ENCODE data around the gene PCDHA1. TPM values are rescaled to one million over a fixed set of nuclear protein-coding genes. Genes with fewer than 3 reads are reported as not detected.
A peak's percentile ranks its signal among the peaks of the same experiment; 100 is the strongest.

Gene PCDHA1
- total RNA-seq, 2 donors from 2014 or later: not detected

GRCh38 chr5:140989254-140990020 is 203.5 kb downstream of the PCDHA1 start:
- TF ChIP-seq CTCF (IDR thresholded peaks at IDR 0.05): no peak
- H3K27me3 ChIP-seq: no peaks in the 10 kb centered on the region
- no peak overlapping the region for H3K27ac ChIP-seq

DNA sequence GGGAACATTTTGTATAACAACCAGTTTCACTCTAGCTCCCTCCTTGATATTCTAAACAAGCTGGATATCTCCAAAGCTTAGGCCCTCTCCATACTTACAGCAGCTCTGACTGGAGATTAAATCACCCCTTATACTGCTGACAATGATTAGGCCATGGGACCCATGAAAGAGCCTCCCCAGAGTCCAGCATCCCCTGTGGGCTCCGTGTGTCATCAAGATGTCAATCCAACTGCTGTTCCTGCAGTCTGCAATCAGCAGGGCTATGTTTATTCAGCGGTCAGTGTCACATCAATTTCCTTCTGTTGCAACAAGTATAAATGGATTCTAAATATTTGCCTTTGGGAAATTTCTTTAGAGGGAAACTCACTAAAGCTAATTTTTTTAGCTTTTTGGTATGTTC is 206.9 kb downstream of the PCDHA1 start:
- TF ChIP-seq CTCF (IDR thresholded peaks at IDR 0.05): no peak
- H3K4me1 ChIP-seq: no peaks in the 10 kb centered on the region
- no peaks in the 10 kb centered on the region for H3K9me3 ChIP-seq
- H3K27ac ChIP-seq: no peak overlapping the region
- H3K36me3 ChIP-seq: no peaks in the 10 kb centered on the region
- no peaks in the 10 kb centered on the region for H3K27me3 ChIP-seq
- H3K4me3 ChIP-seq: no peak overlapping the region
- DNase-seq (ENCODE audit: low spot score): no peak

More at GRCh38 chr5:140989254-140990020, 203.5 kb downstream of the PCDHA1 start:
- H3K4me3 ChIP-seq: no peak overlapping the region
- H3K9me3 ChIP-seq: no peaks in the 10 kb centered on the region
- no peaks in the 10 kb centered on the region for H3K36me3 ChIP-seq
- H3K4me1 ChIP-seq: no peaks in the 10 kb centered on the region
- DNase-seq (ENCODE audit: low spot score): no peak

- Histone ChIP-seq H3K4me3 (no peak overlapping the region), H3K9me3 (no peaks in the 10 kb centered on the region), H3K36me3 (no peaks in the 10 kb centered on the region), H3K27me3 (peaks cover 0 to 3% of the 10 kb centered on the region in 2 donors), H3K4me1 (no peaks in the 10 kb centered on the region), H3K27ac (no peak overlapping the region)
- TF ChIP-seq CTCF (IDR thresholded peaks at IDR 0.05): no peak
- no peak for DNase-seq (ENCODE audit: low spot score)
These were observed 210.1 kb downstream of the PCDHA1 start for GRCh38 chr5:140996060-140996459.

DNA sequence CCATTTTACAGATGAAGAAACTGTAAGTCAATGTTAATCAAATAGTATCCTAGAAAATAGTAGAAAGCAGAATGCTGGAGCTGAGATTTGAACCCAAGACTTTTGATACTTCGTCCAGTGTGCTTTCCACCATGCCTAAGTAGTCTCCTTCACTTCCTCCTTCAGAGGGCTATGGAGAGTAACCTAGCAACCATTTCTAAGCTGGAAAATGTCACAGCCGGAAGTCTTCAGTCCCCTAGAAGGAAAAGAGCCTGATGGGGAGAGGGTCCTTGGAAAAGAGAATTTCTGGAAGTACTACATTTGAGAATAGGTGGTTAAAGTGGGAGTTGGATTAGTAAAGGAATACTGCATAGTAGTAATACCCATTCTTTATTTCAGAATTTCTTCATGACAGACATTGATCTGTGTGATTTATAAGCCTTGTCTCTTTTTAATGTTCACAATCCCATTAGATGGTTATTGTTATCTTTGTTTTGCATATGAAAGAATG is 213.0 kb downstream of the PCDHA1 start:
- Histone ChIP-seq H3K27me3 (peaks cover 0 to 3% of the 10 kb centered on the region in 2 donors), H3K27ac (no peak overlapping the region), H3K9me3 (no peaks in the 10 kb centered on the region), H3K36me3 (no peaks in the 10 kb centered on the region), H3K4me3 (no peak overlapping the region), H3K4me1 (peaks cover 0 to 7% of the 10 kb centered on the region in 2 donors)
- no peak for DNase-seq (ENCODE audit: low spot score)
- TF ChIP-seq CTCF (IDR thresholded peaks at IDR 0.05): no peak

- H3K27me3 ChIP-seq: peaks cover 0 to 3% of the 10 kb centered on the region in 2 donors
- H3K4me1 ChIP-seq: peaks cover 0 to 7% of the 10 kb centered on the region in 2 donors
- TF ChIP-seq CTCF (IDR thresholded peaks at IDR 0.05): no peak
- H3K4me3 ChIP-seq: peak overlapping the region in 1 of 2 donors; percentile 32
- no peak overlapping the region for H3K27ac ChIP-seq
- no peak for DNase-seq (ENCODE audit: low spot score)
- H3K36me3 ChIP-seq: no peaks in the 10 kb centered on the region
- H3K9me3 ChIP-seq: no peaks in the 10 kb centered on the region
These were observed 215.5 kb downstream of the PCDHA1 start for GRCh38 chr5:141001446-141001843.
